GM12864 (cell line): Measurements from ENCODE around the gene IL9.
A peak's percentile ranks its signal among the peaks of the same experiment; 100 is the strongest.

Experiments
- DNase-seq: peaks from one replicate; pipeline ENCODE4 v3.0.0-alpha.2; 2011; ENCODE audit warnings: low read depth
- H3K4me3 ChIP-seq: 2 replicates; pipeline ENCODE4 v1.5.1; 2011; ENCODE audit warnings: mild to moderate bottlenecking, low read depth, low read length, control low read depth
- CTCF ChIP-seq: IDR thresholded peaks from 2 replicates; pipeline ENCODE4 v1.5.1; 2011; ENCODE audit warnings: low read depth, mild to moderate bottlenecking, moderate library complexity, low read length, control low read depth, inconsistent platforms; ENCODE audit errors: missing control alignments

IL9 gene

GRCh38 chr5:135880278-135880677, 15.4 kb downstream of the IL9 start:
- peak; percentile 38 for TF ChIP-seq CTCF
- DNase-seq: no peak
- H3K4me3 ChIP-seq: no peak overlapping the region

- no peak overlapping the region for H3K4me3 ChIP-seq
- DNase-seq: no peak
- TF ChIP-seq CTCF: no peak
These were observed 16.1 kb downstream of the IL9 start for GRCh38 chr5:135879591-135879990.

- no peak for TF ChIP-seq CTCF
- no peak for DNase-seq
- no peak overlapping the region for H3K4me3 ChIP-seq
These were observed 17.5 kb downstream of the IL9 start for GRCh38 chr5:135878156-135878620.

GRCh38 chr5:135877570-135878155, 18.0 kb downstream of the IL9 start:
- no peak for DNase-seq
- no peak overlapping the region for H3K4me3 ChIP-seq
- no peak for TF ChIP-seq CTCF

DNA sequence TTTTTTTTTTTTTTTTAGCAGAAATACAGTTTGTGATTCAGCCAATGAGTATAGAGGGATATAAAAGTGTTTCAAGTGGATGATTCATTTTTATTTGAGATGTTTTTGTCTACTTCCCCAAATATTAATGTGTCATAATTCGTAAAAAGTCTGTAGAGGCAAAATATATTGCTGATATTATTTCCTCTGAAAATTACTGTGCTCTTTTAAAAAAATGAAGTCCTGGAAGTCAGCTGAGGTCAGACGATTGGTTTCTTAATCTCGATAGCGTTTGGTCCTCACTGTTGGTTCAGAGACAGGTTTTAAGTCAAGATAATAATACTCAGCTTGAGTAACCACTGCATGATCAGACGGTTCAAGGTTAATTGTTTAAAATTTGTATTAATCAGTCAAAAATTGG, 19.5 kb downstream of the IL9 start:
- no peak for TF ChIP-seq CTCF
- DNase-seq: no peak
- no peak overlapping the region for H3K4me3 ChIP-seq

- no peak overlapping the region for H3K4me3 ChIP-seq
- no peak for DNase-seq
- no peak for TF ChIP-seq CTCF
These were observed 20.1 kb downstream of the IL9 start for GRCh38 chr5:135875567-135875966.

DNA sequence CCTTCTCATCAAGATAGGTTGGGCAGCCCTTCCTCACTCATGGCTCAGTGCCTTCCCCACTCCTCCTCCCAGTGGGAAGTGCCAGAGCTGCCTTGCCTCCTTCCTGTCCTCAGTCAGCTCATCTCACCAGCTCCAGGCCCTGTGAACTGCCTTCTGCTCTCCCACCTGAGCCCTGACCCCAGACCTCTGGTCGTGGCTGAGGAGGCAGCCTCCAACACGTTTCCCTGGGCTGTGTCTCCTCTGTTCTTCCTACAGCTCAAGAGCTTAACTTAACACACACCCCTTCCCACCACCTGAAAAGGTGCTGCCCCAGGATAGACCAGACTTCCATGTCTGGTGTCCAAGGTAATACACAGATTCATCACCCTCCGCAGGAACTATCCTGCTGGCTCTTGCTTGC, 21.2 kb downstream of the IL9 start:
- no peak overlapping the region for H3K4me3 ChIP-seq
- no peak for TF ChIP-seq CTCF
- DNase-seq: no peak
